HG02571 (cell line): ENCODE measurements around the gene PCSK1N.
"Not testable (repeated sequence)": the region's sequence is repeated elsewhere in the genome, so short reads cannot be mapped to it uniquely, and the experiment has no call there.

ENCODE experiments used
- ATAC-seq: cut with Tn5 transposase; IDR thresholded peaks from one replicate; pipeline ENCODE4 v1.9.1; 2021; ENCODE audit warnings: mild to moderate bottlenecking, moderate library complexity; ENCODE audit not compliant: unreplicated experiment

PCSK1N gene, protein sequence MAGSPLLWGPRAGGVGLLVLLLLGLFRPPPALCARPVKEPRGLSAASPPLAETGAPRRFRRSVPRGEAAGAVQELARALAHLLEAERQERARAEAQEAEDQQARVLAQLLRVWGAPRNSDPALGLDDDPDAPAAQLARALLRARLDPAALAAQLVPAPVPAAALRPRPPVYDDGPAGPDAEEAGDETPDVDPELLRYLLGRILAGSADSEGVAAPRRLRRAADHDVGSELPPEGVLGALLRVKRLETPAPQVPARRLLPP

DNA sequence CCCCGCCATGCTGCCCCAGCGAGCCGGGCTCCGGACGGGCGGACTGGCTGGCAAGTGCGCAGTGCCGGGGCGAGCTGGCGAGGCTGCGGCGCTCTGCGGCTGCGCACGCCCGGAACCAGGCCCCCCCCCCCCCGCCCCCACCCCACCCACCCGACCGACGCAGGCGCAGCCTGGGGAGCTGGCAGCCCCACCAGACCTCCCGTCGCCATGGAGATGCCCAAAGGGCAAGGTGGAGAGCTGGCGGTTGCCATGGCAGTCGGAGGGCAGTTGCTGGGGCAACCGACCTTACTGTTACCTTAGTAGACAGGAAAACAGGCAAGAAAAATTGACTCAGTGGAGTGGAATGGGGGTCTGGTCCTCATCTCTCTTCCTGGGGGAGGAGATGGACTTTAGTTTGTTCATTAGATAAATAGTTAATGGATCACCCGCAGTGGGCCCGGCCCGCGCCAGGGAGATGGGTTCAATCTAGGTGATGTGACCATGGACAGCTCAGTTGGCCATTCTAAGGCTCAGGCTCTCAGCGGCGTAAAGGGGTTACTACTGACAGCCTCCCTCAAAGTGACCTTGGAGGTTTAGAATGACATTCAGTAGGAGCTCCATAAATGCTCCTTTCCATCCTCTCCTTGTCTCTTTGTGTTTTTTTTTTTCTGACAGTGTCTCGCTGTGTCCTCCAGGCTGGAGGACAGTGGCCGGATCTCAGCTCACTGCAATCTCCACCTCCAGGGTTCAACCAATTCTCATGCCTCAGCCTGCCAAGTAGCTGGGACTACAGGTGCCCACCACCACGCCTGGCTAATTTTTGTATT, at the start of gene PCSK1N:
TSS of gene PCSK1N (minus strand) at position 87 of the 806 bp plus-strand sequence. CDS start at position 9, 78 bp downstream.
- ATAC-seq, result no peak

DNA sequence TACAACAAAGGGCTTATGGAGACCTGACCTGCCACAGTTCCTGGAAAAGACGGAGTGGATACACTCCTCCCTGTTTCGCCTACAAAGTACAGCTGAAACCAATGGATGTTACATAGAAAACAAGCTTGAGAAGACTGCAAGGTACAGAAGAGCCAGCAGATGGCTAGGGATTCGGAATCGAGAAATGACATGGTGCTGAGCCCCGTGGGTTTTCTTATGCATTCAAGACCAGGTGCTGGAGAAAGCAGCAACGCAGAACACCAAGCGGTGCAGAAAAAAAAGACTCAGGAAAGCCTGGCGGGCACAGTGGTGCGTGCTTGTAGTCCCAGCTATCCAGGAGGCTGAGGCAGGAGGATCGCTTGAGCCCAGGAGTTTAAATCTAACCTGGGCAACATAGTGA, 48.3 kb upstream of the PCSK1N start:
- ATAC-seq, result no peak

DNA sequence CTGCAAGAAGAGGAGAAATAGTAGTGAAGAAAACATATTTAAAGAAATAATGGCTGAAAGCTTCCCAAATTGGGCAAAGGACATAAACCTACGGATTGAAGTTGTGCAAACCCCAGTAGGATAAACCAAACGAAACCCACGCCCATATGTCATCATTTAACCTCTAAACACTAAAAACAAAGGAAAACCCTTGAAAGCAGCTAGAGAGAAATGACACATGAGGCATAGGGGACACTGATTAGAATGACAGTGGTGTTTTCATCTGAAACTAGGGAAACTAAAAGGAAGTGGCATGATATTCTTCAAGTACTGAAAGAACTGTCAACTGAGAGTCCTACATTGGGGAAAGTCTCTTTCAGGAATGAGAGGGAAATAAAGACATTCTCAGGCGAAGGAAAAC, 41.5 kb upstream of the PCSK1N start:
- not testable (repeated sequence) for ATAC-seq

DNA sequence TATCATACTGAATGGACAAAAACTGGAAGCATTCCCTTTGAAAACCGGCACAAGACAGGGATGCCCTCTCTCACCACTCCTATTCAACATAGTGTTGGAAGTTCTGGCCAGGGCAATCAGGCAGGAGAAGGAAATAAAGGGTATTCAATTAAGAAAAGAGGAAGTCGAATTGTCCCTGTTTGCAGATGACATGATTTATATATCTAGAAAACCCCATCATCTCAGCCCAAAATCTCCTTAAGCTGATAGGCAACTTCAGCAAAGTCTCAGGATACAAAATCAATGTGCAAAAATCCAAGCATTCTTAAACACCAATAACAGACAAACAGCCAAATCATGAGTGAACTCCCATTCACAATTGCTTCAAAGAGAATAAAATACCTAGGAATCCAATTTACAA, 36.6 kb upstream of the PCSK1N start:
- ATAC-seq, result not testable (repeated sequence)

DNA sequence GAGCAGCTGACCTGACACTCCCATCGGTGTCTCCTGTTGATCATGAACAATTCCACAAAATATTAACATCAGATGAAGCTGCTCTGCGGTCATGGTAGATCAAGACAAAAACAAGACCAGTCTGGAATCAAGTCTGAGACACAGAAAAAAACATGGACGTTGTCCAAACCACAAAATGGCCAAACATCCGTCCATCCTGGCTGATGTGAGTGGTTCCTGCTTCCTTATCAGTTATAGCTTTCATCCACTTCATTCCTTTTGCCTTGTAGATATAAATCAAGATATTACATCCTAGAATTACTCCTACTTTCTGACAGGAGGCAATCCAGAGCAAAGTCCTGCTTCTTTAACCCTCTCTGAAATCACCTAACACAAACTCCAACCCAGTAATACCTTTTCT, 28.8 kb upstream of the PCSK1N start:
- no peak for ATAC-seq

DNA sequence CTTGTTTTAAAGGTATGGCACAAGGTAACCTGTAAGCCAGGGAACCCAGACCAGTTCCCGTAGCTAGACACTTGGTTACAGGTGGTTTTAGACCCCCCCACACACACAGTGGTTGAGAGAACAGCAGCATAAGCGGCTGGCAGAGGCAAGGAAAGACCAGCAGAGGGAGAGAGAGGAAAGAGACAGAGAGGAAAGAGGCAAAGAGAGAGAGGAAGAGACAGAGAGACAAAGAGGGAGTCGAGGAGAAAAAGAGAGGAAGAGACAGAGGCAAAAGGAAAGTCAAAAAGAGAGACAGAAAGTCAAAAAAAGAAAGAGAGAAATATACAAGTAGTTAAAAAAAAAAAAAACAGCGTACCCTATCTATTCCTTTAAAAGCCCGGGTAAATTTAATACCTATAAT, 19.5 kb upstream of the PCSK1N start:
- ATAC-seq, result no peak

DNA sequence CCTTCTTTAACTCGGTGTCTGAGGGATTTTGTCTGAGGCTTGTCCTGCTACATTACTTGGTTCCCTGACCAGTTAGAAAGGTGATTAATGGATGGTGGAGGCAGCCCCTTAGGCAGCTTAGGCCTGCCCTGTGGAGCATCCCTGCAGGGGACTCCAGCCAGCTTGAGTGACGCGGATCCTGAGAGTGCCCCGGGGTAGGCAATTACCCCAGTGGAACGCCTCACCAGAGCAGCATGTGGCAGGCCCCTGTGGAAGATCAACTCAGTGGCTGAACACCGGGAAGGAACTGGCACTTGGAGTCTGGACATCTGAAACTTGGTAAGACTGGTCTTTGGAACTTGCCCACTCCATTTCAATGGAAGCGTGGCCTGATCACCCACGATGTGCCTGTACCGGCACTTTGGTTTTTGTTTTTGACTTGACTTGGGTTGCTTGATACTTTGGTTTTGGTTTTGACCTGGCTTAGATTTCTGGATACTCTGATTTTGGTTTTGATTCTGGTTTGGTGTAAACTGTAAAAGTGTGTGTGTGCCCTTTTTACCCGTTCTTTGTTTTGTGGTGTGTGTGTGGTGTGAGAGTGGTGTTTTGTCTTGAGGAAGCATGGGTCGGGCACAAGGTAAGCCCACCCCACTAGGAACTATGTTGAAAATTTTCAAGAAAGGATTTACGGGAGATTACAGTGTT, 18.9 kb upstream of the PCSK1N start:
- not testable (repeated sequence) for ATAC-seq

DNA sequence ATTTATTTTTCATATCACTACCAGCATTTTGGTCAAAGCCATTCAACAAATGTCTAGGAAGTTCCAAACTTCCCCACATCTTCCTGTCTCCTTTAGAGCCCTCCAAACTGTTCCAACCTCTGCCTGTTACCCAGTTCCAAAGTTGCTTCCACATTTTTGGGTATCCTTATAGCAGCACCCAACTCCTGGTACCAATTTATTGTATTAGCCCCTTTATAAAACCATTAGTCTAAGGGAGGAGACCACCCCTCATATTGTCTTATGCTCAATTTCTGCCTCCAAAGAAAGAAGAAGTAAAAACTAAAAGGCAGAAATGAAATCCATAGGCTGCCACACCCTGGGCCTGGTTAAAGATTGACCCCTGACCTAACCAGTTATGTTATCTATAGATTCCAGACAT, 18.1 kb upstream of the PCSK1N start:
- not testable (repeated sequence) for ATAC-seq

DNA sequence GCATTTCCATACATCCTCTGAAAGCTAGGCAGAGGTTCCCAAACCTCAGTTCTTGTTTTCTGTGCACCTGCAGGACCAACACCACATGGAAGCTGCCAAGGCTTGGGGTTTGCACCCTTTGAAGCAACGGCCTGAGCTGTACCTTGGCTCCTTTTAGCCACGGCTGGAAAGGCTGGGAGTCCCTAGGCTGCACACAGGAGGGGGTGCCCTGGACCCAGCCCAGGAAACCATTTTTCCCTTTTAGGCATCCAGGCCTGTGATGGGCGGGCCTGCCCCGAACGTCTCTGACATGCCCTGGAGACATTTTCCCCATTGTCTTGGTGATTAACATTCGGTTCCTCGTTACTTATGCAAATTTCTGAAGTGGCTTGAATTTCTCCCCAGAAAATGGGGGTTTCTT, 17.4 kb upstream of the PCSK1N start:
- ATAC-seq, result no peak

DNA sequence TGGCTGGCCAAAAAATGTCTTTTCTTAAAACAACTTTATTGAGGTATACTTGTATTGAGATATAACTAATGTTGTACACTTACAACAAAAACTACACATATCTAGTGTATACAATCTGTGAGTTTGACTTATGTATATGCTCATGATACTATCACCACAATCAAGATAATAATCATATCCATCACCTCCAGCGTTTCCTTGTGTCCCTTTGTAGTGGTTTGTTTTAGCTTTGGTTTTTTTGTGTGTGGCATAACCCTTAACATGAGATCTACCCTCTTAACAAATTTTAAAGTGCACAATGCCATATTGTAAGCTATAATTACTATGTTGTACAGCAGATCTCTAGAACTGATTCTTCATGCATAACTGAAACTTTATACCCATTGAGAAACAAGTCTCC, 13.4 kb upstream of the PCSK1N start:
- no peak for ATAC-seq

DNA sequence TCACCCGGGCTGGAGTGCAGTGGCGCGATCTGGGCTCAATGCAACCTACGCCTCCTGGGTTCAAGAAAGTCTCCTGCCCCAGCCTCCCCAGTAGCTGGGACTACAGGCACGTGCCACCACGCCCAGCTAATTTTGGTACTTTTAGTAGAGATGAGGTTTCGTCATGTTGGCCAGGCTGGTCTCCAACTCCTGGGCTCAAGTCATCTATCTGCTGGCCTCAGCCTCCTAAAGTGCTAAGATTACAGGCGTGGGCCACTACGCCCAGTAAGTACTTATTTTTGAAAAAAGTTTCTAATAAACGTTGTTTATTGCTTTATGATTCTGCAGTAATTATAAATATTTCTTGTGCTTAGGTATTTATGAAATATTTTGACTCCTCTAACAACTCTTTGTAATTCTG, 4.3 kb upstream of the PCSK1N start:
- no peak for ATAC-seq

DNA sequence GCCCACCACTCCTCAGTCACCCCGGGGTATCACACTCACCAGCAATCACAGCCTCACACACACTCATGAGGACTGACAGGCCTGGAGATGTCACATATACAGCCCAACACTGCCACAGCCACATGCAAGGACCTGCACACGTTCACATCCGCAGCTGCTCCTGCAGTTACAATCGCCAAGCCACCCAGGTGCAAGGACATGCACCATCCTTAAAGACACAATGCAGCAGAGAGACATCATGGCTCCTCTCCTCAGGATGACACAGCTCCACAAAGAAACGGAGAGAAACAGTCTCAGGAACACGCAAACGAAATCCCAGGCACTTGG, 1.1 kb downstream of the PCSK1N start:
- no peak for ATAC-seq

DNA sequence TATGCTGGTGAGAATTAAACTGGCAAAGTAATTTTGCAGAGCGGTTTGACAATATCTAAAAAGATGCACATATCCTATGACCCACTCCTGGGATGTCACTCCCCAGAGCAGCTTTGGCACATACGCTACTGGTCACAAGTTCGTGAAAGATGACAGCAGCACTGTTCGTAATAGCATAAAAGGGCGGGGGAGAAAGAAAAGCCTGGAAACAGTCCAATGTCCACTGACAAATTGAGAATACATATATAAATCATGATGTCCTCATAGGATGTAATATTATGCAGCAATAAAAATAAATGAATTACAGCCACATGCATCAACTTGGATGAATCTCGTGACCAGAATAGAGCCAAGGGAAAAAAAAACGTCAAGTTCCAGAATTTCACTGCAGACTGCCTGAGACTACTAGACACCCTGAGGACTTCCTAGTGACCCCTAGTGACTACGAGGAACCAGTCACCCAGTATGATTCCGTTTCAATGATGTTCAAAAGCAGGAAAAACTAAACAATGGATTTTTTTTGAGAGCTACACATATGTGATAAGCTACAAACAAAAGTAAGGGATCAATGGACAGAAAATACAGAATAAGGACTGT, 1.8 kb downstream of the PCSK1N start:
- no peak for ATAC-seq

DNA sequence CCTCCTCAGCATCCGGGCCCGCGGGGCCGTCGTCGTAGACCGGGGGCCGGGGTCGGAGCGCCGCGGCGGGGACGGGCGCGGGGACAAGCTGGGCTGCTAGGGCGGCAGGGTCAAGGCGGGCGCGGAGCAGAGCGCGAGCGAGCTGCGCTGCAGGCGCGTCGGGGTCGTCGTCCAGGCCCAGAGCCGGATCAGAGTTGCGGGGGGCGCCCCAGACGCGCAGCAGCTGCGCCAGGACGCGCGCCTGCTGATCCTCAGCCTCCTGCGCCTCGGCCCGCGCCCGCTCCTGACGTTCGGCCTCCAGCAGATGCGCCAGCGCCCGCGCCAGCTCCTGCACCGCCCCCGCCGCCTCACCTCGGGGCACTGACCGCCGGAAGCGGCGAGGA, 3.5 kb downstream of the PCSK1N start:
- ATAC-seq, result no peak

DNA sequence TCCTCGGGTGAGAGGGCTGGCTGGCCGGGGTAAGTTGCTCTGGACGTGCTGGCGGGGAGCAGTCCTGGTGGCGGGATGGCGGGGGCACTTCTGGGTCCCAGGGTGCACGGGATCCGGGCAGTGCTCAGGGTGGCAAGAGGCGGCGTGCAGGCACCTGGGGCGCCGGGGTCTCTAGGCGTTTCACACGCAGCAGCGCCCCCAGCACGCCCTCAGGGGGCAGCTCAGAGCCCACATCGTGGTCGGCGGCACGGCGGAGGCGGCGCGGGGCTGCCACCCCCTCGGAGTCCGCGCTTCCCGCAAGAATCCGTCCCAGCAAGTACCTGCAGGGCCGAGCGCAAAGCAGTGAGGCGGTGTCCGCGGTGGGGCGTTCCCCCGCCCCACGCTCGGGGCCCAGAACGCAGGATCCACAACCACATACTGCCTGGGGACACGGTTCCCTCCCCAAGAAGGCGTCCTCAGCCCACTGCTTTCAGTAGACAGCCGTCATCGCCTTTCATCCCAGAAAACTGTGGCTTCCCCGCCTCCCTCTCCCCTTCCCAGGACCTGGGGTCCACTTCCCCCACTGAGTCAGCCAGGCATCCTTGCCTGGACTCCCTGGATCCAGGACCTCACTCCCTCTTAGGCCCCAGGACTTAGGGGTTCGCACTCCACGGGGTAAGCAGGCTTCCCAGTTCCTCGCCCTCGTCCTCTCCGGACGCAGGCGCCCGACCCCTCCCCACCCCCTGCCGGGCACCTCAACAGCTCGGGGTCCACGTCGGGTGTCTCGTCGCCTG, 4.1 kb downstream of the PCSK1N start:
- ATAC-seq, result no peak

DNA sequence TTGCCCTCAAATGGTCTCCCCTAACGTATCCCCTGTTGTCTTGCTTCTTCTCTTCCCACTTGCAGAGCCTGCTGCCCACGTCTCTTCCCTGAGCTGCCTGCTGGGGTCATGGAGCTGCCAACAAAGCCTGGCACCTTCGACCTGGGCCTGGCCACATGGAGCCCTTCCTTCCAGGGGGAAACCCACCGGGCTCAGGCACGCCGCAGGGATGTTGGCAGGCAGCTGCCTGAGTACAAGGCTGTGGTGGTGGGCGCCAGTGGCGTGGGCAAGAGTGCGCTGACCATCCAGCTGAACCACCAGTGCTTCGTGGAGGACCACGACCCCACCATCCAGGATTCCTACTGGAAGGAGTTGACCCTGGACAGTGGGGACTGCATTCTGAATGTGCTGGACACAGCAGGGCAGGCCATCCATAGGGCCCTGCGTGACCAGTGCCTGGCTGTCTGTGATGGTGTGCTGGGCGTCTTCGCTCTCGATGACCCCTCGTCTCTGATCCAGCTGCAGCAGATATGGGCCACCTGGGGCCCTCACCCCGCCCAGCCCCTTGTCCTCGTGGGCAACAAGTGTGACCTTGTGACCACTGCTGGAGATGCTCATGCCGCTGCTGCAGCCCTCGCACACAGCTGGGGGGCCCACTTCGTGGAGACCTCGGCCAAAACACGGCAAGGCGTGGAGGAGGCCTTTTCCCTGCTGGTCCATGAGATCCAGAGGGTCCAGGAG, 6.2 kb downstream of the PCSK1N start:
- ATAC-seq, result no peak

DNA sequence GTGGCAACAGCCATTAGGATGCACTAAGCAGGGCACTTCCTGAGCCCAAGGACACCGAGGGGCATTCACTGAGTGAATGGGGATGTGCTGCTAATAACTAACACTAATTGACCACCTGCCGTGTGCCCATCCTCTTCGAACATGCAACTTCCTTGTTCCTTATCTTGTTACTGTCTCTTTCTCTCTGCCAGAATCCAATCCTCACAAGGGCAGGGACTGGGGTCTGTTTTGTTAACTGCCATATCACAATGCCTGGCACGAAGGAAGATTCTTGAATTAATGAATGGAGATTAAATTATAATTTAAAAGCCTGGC, 7.8 kb downstream of the PCSK1N start:
- ATAC-seq, result no peak

DNA sequence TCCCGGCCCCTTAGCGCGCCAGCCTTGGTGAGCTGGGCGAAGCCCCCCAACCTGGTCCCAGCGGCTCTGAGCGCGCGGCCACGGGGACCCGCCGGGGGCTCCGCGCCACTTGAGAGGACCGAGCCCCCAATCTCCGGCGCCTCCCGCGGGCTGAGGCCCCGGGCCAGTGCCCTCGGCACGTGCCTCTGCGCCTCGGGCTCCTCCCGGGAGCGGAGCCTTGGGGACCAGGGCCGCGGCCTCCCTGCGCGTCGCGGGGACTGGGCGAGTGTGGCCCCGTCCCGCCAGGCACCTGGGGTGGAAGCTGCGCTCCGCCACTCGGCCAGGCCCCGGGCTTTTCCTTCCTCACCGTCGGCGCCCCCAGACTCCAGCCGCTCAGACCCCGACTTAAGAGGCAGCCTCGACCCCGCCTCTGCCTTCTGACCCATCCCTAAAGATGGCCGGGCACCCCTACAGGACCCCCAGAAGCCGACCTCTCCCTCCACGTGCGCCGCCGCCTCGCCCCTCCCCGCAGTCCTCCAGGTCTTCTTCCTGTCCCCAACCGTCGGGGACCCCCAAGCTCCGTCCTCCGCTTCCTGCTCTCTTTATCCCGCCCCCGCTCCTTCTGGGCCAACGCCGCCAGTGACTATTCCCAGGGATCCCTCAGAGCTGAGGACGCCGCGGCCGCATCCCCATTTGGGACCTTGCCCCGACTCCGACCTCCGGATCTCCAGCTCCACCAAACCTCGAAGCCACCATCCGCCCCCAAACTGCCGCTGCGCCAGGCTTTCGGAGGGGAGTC, 8.3 kb downstream of the PCSK1N start:
- ATAC-seq, result no peak

DNA sequence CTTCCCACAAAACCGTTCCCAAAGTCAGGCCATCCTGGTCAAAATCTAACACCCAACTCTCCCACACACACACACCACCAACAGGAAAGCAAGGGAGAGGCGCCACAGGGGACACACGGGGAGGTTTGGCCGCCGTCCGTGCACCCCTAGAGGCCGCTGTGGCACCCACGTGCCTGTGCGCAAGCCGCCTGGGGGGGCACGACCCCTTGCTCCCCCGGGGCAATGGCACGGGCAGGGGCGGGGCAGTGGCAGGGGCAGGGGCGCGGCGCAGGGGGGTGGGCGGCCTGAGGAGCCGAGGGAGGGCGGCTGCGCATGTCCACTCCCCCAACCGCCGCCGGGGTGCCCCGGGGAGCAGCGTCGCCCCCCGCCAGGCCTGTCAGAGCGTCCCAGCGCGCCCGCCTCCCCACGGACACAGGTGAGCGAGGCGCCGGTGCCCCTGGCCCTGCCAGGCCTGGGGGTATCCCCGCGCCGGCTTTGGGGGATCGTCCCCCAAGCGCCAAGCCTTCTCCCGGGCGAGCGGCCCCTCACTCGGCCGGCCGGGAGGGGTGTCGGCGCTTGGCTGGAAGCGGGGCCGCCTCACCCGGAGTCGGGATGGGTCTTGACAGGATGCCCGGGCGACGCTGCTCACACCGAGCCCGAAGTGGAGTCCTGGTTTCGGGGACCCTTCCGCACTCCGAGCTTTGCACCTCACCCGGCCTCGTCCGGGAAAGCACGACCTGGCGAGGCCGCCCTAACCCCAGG, 9.1 kb downstream of the PCSK1N start, which contains the start of gene ERAS:
TSS of gene ERAS (plus strand) at position 379 of the 741 bp plus-strand sequence. CDS start 2,611 bp downstream, outside the sequence.
- ATAC-seq, result no peak
